ENCODE data around the gene GMCL2.
A peak's percentile ranks its signal among the peaks of the same experiment; 100 is the strongest.

GMCL2 gene

GRCh38 chr5:178221282-178221681 is 34.1 kb upstream of the GMCL2 start:
- DNase-seq, result peak in 1 of 2 experiments; percentile 43

GRCh38 chr5:178218827-178219226 is 31.7 kb upstream of the GMCL2 start:
- DNase-seq, result no peak

- DNase-seq, result no peak
These were observed 31.1 kb upstream of the GMCL2 start for GRCh38 chr5:178218237-178218776.

GRCh38 chr5:178216779-178217178 is 29.6 kb upstream of the GMCL2 start:
- DNase-seq, result no peak

GRCh38 chr5:178216088-178216534 is 28.9 kb upstream of the GMCL2 start:
- peak in 1 of 2 experiments; percentile 21 for DNase-seq

GRCh38 chr5:178215280-178216002 is 28.3 kb upstream of the GMCL2 start:
- no peak for DNase-seq

- no peak for DNase-seq
These were observed 27.1 kb upstream of the GMCL2 start for GRCh38 chr5:178214160-178214803.

GRCh38 chr5:178213748-178214151 is 26.6 kb upstream of the GMCL2 start:
- no peak for DNase-seq

GRCh38 chr5:178213003-178213461 is 25.9 kb upstream of the GMCL2 start:
- no peak for DNase-seq

- DNase-seq, result no peak
These were observed 25.3 kb upstream of the GMCL2 start for GRCh38 chr5:178212241-178213002.

GRCh38 chr5:178211095-178212048 is 24.2 kb upstream of the GMCL2 start:
- no peak for DNase-seq

GRCh38 chr5:178210686-178211085 is 23.5 kb upstream of the GMCL2 start:
- DNase-seq, result no peak

- no peak for DNase-seq
These were observed 22.9 kb upstream of the GMCL2 start for GRCh38 chr5:178210073-178210535.

- no peak for DNase-seq
These were observed 22.3 kb upstream of the GMCL2 start for GRCh38 chr5:178209334-178210072.

- no peak for DNase-seq
These were observed 21.5 kb upstream of the GMCL2 start for GRCh38 chr5:178208540-178209227.

- DNase-seq, result no peak
These were observed 20.7 kb upstream of the GMCL2 start for GRCh38 chr5:178207917-178208280.

- no peak for DNase-seq
These were observed 20.2 kb upstream of the GMCL2 start for GRCh38 chr5:178207183-178207916.

GRCh38 chr5:178206166-178207101 is 19.3 kb upstream of the GMCL2 start:
- no peak for DNase-seq

GRCh38 chr5:178205749-178206047 is 18.5 kb upstream of the GMCL2 start:
- DNase-seq, result no peak
